Progenitor cell of endocrine pancreas (in vitro differentiated cells): ENCODE data around the gene ADAMTS6. TPM values are rescaled to one million over a fixed set of nuclear protein-coding genes. Genes with fewer than 3 reads are reported as not detected.

Experiments used
- DNase-seq: peaks from one replicate; pipeline ENCODE4 v3.0.0; 2021; ENCODE audit warnings: low spot score; ENCODE audit not compliant: unreplicated experiment
- H3K27ac Mint-ChIP-seq: 2 replicates; pipeline ENCODE4 v1.8.0; 2021; ENCODE audit warnings: mild to moderate bottlenecking, moderate library complexity, mixed read lengths
- H3K27me3 Mint-ChIP-seq: 2 replicates; pipeline ENCODE4 v1.8.0; 2021; ENCODE audit warnings: mixed read lengths
- H3K36me3 Mint-ChIP-seq: 2 replicates; pipeline ENCODE4 v1.8.0; 2022; ENCODE audit warnings: mixed read lengths; ENCODE audit not compliant: insufficient read depth
- H3K4me1 Mint-ChIP-seq: 2 replicates; pipeline ENCODE4 v1.8.0; 2021; ENCODE audit warnings: low read depth, mixed read lengths
- H3K4me3 Mint-ChIP-seq: 2 replicates; pipeline ENCODE4 v1.8.0; 2021; ENCODE audit warnings: low read depth, mild to moderate bottlenecking, moderate library complexity, mixed read lengths
- H3K9me3 Mint-ChIP-seq: 2 replicates; pipeline ENCODE4 v1.8.0; 2021; ENCODE audit warnings: low read depth, mixed read lengths
- CTCF ChIP-seq: fragments of 200-600 bp; sonication (generic); IDR thresholded peaks from one replicate; pipeline ENCODE4 v1.5.0; 2021; ENCODE audit warnings: antibody characterized with exemption, mild to moderate bottlenecking; ENCODE audit not compliant: unreplicated experiment
- total RNA-seq: library from RNA; stranded (reverse); gene quantifications from 2 replicates; pipeline ENCODE4 v1.2.1, GENCODE V29; 2021

ADAMTS6 gene
- total RNA-seq, 1 donor from 2014 or later, result 13.0 TPM

GRCh38 chr5:65451436-65451835 lies 30.3 kb downstream of the ADAMTS6 start:
- Mint-ChIP-seq H3K27me3 (no peaks in the 10 kb centered on the region), H3K4me1 (no peaks in the 10 kb centered on the region), H3K36me3 (peaks cover 5% of the 10 kb centered on the region), H3K27ac (no peak overlapping the region), H3K9me3 (peaks cover 2% of the 10 kb centered on the region), H3K4me3 (no peak overlapping the region)
- DNase-seq, result no peak
- no peak for TF ChIP-seq CTCF

GRCh38 chr5:65446682-65447081 lies 35.0 kb downstream of the ADAMTS6 start:
- H3K27ac Mint-ChIP-seq, result no peak overlapping the region
- no peaks in the 10 kb centered on the region for H3K9me3 Mint-ChIP-seq
- no peaks in the 10 kb centered on the region for H3K36me3 Mint-ChIP-seq
- no peaks in the 10 kb centered on the region for H3K27me3 Mint-ChIP-seq
- no peak for DNase-seq
- no peak for TF ChIP-seq CTCF
- no peak overlapping the region for H3K4me3 Mint-ChIP-seq
- H3K4me1 Mint-ChIP-seq, result no peaks in the 10 kb centered on the region

- H3K36me3 Mint-ChIP-seq, result peaks cover under 1% of the 10 kb centered on the region
- H3K9me3 Mint-ChIP-seq, result peaks cover 2% of the 10 kb centered on the region
- TF ChIP-seq CTCF, result no peak
- H3K4me1 Mint-ChIP-seq, result no peaks in the 10 kb centered on the region
- H3K4me3 Mint-ChIP-seq, result no peak overlapping the region
- DNase-seq, result no peak
- no peaks in the 10 kb centered on the region for H3K27me3 Mint-ChIP-seq
- H3K27ac Mint-ChIP-seq, result no peak overlapping the region
Measured at GRCh38 chr5:65441800-65442199, 39.9 kb downstream of the ADAMTS6 start.

GRCh38 chr5:65440456-65440855 lies 41.3 kb downstream of the ADAMTS6 start:
- DNase-seq, result no peak
- no peaks in the 10 kb centered on the region for H3K4me1 Mint-ChIP-seq
- no peak for TF ChIP-seq CTCF
- H3K4me3 Mint-ChIP-seq, result no peak overlapping the region
- H3K9me3 Mint-ChIP-seq, result peaks cover 4% of the 10 kb centered on the region
- H3K36me3 Mint-ChIP-seq, result peaks cover 2% of the 10 kb centered on the region
- no peak overlapping the region for H3K27ac Mint-ChIP-seq
- H3K27me3 Mint-ChIP-seq, result no peaks in the 10 kb centered on the region

GRCh38 chr5:65434122-65434521 lies 47.6 kb downstream of the ADAMTS6 start:
- Mint-ChIP-seq H3K4me3 (no peak overlapping the region), H3K4me1 (no peaks in the 10 kb centered on the region), H3K27ac (no peak overlapping the region), H3K27me3 (no peaks in the 10 kb centered on the region), H3K36me3 (peaks cover 2% of the 10 kb centered on the region), H3K9me3 (peaks cover 4% of the 10 kb centered on the region)
- no peak for DNase-seq
- TF ChIP-seq CTCF, result no peak
